GM19023 (cell line): ENCODE results near the gene C1QB.
"Not testable (repeated sequence)": the region's sequence is repeated elsewhere in the genome, so short reads cannot be mapped to it uniquely, and the experiment has no call there.

ENCODE experiments used
- ATAC-seq: cut with Tn5 transposase; IDR thresholded peaks from one replicate; pipeline ENCODE4 v1.9.1; 2021; ENCODE audit warnings: mild to moderate bottlenecking, moderate library complexity; ENCODE audit not compliant: unreplicated experiment

C1QB gene

GRCh38 chr1:22691031-22691753 lies 38.2 kb downstream of the C1QB start:
- ATAC-seq: no peak

- no peak for ATAC-seq
These were observed 41.1 kb downstream of the C1QB start for GRCh38 chr1:22694172-22694571.

GRCh38 chr1:22696610-22697009 lies 43.6 kb downstream of the C1QB start:
- no peak for ATAC-seq

- no peak for ATAC-seq
These were observed 44.9 kb downstream of the C1QB start for GRCh38 chr1:22697980-22698379.

GRCh38 chr1:22699681-22700520 lies 46.9 kb downstream of the C1QB start:
- ATAC-seq: no peak

GRCh38 chr1:22702296-22703085 lies 49.5 kb downstream of the C1QB start:
- ATAC-seq: no peak

GRCh38 chr1:22704440-22705067 lies 51.5 kb downstream of the C1QB start:
- ATAC-seq: no peak

GRCh38 chr1:22705586-22705985 lies 52.5 kb downstream of the C1QB start:
- ATAC-seq: no peak

- not testable (repeated sequence) for ATAC-seq
These were observed 53.1 kb downstream of the C1QB start for GRCh38 chr1:22706100-22706499.

- no peak for ATAC-seq
These were observed 55.7 kb downstream of the C1QB start for GRCh38 chr1:22708777-22709176.

GRCh38 chr1:22709227-22709626 lies 56.2 kb downstream of the C1QB start:
- no peak for ATAC-seq

- no peak for ATAC-seq
These were observed 57.1 kb downstream of the C1QB start for GRCh38 chr1:22709891-22710700.

- ATAC-seq: no peak
These were observed 57.6 kb downstream of the C1QB start, which contains the start of gene EPHB2 for GRCh38 chr1:22710701-22711049. Gene EPHB2, plus strand, starts transcription at chr1:22710839. Its CDS starts 144 bp downstream, at chr1:22710983.

GRCh38 chr1:22711071-22711470 lies 58.0 kb downstream of the C1QB start:
- ATAC-seq: no peak
